BJ (cell line): Measurements from ENCODE around the gene NPAS2. TPM values are rescaled to one million over a fixed set of nuclear protein-coding genes. Genes with fewer than 3 reads are reported as not detected.

Experiments
- CTCF ChIA-PET: fragments of 350-600 bp; formaldehyde crosslinking; extraction: SDS; loops from one replicate; lab custom pipeline; 2021; ENCODE audit warnings: antibody characterized with exemption, inconsistent platforms; lab: Yijun Ruan, JAX
- POLR2A ChIA-PET: fragments of 300-600 bp; sonication (Branson Sonifier 250); formaldehyde crosslinking; extraction: SDS; loops from one replicate; lab custom pipeline; 2021; ENCODE audit warnings: antibody characterized with exemption; lab: Charles Lee
- DNase-seq: peaks from one replicate; pipeline ENCODE4 v3.0.0-alpha.2; 2011; ENCODE audit warnings: low read depth
- H3K27me3 ChIP-seq: 2 replicates; pipeline ENCODE4 v1.6.0; 2011; ENCODE audit warnings: low read length; ENCODE audit not compliant: control insufficient read depth, insufficient read depth
- H3K36me3 ChIP-seq: 2 replicates; pipeline ENCODE4 v1.5.1; 2011; ENCODE audit warnings: low read length; ENCODE audit not compliant: control insufficient read depth, insufficient read depth
- H3K4me3 ChIP-seq: 2 replicates; pipeline ENCODE4 v1.5.1; 2011; ENCODE audit warnings: low read depth, mild to moderate bottlenecking, control low read depth, low read length
- polyA plus RNA-seq: library from polyadenylated mRNA; depleted of rRNA; stranded (reverse); fragments of >200 nt; gene quantifications from 2 replicates; pipeline ENCODE4 v1.2.3, GENCODE V29; 2011
- TF ChIP-seq, protein P1 (sequence below): IDR thresholded peaks from 2 replicates; pipeline ENCODE4 v1.5.1; 2011; ENCODE audit warnings: low read depth, mild to moderate bottlenecking, control low read depth, inconsistent platforms, low read length, moderate library complexity; ENCODE audit not compliant: insufficient read depth

The NPAS2 gene
- polyA plus RNA-seq, 1 experiment: 13.1 TPM

DNA sequence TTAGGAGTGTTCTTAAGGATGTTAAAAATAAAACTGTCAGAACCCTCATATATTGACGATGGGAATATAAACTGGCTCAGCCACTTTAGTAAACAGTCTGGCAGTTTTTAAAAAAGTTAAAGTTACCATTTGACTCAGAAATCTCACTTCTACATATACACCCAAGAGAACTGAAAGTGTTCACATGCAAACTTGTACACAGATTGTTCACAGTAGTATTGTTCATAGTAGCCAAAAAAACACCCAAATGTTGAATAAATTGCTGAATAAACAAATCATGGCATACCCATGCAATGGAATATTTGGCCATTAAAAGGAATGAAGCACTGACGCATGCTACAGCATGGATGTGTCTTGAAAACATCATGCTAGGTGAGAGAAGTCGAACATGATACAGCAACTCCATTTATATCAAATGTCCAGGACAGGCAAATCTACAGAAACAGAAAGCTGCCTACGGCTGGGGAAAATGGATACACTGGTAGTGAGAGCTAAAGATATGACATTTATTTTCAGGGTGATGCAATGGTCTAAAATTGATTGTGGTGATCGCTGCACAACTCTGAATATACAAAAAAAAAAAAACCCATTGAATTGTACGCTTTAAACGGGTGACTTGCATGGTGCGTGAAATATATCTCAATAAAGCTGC, 192.2 kb downstream of the NPAS2 start:
- ChIA-PET POLR2A (interaction anchor here (0.6 to 0.7 kb wide), 4 partner anchors 9 to 206 kb away, joined by 3 to 15 read pairs (median 4); partner anchors contain the start of gene RPL31), CTCF (interaction anchor here (0.7 to 2.5 kb wide), 17 partner anchors 9 to 402 kb away, joined by 3 to 22 read pairs (median 5); partner anchors contain the start of gene RPL31)
- TF ChIP-seq, protein P1, sequence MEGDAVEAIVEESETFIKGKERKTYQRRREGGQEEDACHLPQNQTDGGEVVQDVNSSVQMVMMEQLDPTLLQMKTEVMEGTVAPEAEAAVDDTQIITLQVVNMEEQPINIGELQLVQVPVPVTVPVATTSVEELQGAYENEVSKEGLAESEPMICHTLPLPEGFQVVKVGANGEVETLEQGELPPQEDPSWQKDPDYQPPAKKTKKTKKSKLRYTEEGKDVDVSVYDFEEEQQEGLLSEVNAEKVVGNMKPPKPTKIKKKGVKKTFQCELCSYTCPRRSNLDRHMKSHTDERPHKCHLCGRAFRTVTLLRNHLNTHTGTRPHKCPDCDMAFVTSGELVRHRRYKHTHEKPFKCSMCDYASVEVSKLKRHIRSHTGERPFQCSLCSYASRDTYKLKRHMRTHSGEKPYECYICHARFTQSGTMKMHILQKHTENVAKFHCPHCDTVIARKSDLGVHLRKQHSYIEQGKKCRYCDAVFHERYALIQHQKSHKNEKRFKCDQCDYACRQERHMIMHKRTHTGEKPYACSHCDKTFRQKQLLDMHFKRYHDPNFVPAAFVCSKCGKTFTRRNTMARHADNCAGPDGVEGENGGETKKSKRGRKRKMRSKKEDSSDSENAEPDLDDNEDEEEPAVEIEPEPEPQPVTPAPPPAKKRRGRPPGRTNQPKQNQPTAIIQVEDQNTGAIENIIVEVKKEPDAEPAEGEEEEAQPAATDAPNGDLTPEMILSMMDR: no peak
- Histone ChIP-seq H3K4me3 (no peak overlapping the region), H3K27me3 (no peaks in the 10 kb centered on the region), H3K36me3 (peaks cover 6% of the 10 kb centered on the region)
- DNase-seq: no peak

DNA sequence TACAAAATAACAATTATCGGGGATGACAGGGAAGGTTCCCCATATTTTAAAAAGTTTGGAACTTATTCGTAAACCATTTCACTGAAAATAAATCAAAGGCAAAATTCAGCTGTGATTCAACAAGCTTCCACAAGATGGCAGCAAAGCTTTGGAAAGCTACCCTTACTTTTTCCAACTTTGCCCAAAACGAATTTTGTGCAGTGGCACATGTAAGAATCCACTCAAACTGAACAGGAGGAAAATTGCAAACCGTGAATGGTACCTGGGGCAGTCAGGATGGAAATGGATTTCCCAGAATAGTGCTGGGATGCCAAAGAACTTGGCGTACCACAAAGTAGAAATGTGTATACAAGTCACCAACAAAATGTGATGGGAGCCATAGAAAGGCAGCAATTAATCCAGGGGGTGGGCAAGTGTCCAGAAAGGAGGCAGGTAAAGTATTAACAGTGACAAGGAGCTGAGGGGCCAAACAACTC, 192.8 kb downstream of the NPAS2 start:
- TF ChIP-seq, protein P1: peak; percentile 70
- no peaks in the 10 kb centered on the region for H3K27me3 ChIP-seq
- no peak overlapping the region for H3K4me3 ChIP-seq
- peaks cover 3% of the 10 kb centered on the region; the same call in 1 of the 2 replicates for H3K36me3 ChIP-seq
- no peak for DNase-seq
- ChIA-PET CTCF (interaction anchor here (0.7 to 2.5 kb wide), 17 partner anchors 9 to 403 kb away, joined by 3 to 22 read pairs (median 5); partner anchors contain the start of gene RPL31), POLR2A (interaction anchor here (0.6 to 0.7 kb wide), 3 partner anchors 10 to 205 kb away, joined by 3 to 15 read pairs (median 5); no protein-coding TSS in a partner anchor)

GRCh38 chr2:101014264-101014857, 194.4 kb downstream of the NPAS2 start:
- CTCF ChIA-PET: interaction anchor here (1.3 to 2.5 kb wide), 2 partner anchors 11 to 191 kb away, joined by 6 to 22 read pairs; partner anchors contain the start of gene RPL31
- TF ChIP-seq, protein P1: no peak
- POLR2A ChIA-PET: no interaction called here

DNA sequence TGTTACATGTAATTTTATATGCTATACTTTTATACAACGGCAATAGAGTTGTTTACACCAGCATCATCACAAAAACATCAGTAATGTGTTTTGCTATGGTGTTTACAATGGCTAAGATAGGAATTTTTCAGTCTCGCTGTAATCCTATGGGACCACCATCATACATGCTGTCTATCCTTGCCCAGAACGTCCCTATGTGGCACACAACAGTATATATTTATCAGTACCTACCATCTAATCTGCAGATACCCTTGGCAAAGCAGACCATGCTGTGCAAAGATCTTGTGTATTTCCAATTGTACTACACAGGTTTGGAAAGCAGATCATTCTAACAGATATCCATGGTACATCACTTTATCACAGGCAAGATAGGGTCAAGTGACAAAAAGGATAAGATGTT, 197.4 kb downstream of the NPAS2 start:
- TF ChIP-seq, protein P1: no peak
- peaks cover 5% of the 10 kb centered on the region for H3K36me3 ChIP-seq
- H3K27me3 ChIP-seq: no peaks in the 10 kb centered on the region
- no peak for DNase-seq
- no peak overlapping the region for H3K4me3 ChIP-seq
- CTCF ChIA-PET: interaction anchor here (1.3 to 1.4 kb wide), 2 partner anchors 136 to 409 kb away, joined by 3 to 5 read pairs; no protein-coding TSS in a partner anchor
- POLR2A ChIA-PET: no interaction called here

More at GRCh38 chr2:101014264-101014857, 194.4 kb downstream of the NPAS2 start:
- Histone ChIP-seq H3K27me3 (no peaks in the 10 kb centered on the region), H3K4me3 (no peak overlapping the region), H3K36me3 (peaks cover 3% of the 10 kb centered on the region; the same call in 1 of the 2 replicates)
- no peak for DNase-seq

DNA sequence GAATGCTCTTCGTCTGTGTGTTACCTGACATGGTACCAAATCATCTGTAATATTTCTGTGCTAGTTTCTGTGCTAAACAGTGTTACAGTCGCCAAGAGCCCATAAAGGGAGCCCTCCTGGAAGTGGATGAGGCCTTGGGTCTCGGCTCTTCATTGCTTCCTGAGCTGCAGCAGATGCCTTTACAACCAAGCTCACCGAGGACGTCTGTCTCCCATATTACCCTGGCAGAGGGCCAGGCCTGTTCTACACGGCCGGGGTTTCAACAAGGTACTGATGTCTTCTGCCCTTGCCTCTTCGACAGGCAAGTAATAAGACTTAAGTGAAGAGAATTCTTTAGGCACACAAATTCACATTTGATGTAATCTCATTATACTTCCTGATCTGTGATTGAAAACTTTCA, 199.0 kb downstream of the NPAS2 start:
- Histone ChIP-seq H3K36me3 (peaks cover 5% of the 10 kb centered on the region), H3K27me3 (no peaks in the 10 kb centered on the region), H3K4me3 (no peak overlapping the region)
- DNase-seq: no peak
- ChIA-PET POLR2A (no interaction called here), CTCF (interaction anchor here (1.3 to 1.5 kb wide), 2 partner anchors 134 to 186 kb away, joined by 3 to 9 read pairs; no protein-coding TSS in a partner anchor)
- TF ChIP-seq, protein P1: no peak
